NCI-H1436 treated with DMSO at 0.1 percent for 48 hours (cell line): ENCODE measurements around the gene SBNO1.
"Not testable (repeated sequence)": the region's sequence is repeated elsewhere in the genome, so short reads cannot be mapped to it uniquely, and the experiment has no call there.

Experiments
- DNase-seq: peaks from one replicate; lab custom pipeline; 2025; lab: John Stamatoyannopoulos, UW

SBNO1 gene

DNA sequence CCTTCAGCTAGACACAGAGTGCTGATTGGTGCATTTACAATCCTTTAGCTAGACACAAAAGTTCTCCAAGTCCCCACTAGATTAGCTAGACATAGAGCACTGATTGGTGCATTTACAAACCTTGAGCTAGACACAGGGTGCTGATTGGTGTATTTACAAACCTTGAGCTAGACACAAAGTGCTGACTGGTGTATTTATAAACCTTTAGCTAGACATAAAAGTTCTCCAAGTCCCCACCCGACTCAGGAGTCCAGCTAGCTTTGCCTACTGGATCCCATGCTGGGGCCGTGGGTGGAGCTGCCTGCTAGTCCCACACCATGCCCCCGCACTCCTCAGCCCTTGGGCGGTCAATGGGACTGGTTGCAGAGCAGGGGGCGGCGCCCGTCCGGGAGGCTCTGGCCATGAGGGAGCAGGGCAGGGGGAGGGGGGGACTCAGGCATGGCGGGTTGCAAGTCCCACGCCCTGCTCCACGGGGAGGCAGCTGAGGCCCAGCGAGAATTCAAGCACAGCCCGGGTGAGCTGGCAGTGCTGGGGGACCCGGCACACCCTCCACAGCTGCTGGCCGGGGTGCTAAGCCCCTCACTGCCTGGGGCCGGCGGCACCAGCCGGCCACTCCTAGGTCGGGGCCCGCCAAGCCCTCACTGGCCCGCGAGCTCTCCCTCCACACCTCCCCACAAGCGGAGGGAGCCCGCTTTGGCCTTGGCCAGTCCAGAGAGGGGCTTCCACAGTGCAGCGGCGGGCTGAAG is 115.5 kb downstream of the SBNO1 start:
- not testable (repeated sequence) for DNase-seq

GRCh38 chr12:123248129-123248528 is 116.5 kb downstream of the SBNO1 start:
- not testable (repeated sequence) for DNase-seq

- DNase-seq, result no peak
Measured at GRCh38 chr12:123245678-123246077, 119.0 kb downstream of the SBNO1 start.

DNA sequence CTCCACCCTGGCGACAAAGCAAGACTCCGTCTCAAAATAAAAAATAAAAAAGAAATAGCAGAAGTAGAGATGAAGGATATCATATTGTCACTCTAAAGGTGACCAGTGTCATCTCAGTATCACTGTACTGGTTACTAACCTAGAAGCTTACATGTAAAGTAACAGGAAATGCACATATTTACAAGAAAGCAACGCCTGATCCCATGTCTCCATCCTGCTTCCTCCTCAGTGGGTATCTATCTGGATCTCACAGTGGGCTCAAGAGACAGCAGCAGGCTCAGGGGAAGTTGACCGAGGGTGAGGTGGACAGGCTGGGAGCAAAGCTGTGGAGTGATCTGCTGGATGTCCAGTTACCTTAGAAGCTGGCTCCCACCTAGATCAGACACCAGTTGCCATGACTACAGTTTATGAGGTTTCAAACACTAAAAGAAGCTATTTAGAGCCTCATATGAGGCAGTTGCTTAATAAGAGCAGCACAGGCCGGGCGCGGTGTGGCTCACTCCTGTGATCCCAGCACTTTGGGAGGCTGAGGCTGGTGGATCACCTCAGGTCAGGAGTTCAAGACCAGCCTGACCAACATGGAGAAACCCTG is 120.9 kb downstream of the SBNO1 start:
- no peak for DNase-seq

DNA sequence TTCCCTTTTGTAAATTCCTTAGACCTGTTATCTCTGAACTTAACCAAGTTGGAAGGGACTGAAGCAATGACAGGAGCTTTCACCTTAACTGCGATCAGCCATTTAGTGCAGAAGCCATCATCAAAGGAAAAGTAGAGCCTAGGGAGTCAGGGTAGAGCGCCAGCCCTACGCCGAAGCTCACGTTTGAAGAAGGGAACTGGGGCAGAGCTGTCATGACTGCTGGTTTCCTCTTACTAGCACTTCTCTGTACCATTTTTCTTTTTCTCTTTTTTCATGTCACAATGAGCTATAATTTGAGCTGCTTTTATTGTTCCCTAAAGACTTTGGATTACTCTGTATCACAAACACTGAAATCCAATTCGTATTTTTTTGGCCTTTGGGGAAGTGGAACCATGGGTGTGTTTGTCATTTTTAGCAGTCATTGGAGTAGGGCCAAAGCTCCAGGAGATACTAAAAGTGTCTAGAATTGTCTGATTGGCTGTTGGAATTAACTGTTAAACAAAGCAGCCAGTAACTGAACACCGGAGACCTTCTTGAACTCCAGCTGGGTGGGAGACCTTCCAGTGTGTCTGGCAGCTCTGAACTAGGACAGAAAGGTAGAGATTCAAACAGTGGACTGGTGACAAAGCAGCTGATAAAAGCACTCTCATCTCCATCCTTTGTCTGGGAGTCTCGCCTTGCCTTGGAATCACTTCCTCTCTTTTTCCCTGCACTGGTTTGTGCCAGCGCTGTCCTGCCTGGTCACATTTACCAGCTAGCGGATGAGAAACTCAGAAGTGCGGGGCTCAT is 122.3 kb downstream of the SBNO1 start:
- peak; percentile 37 for DNase-seq
